GM21737 (cell line): ENCODE measurements around the gene DHX8.

Source experiments
- ATAC-seq: cut with Tn5 transposase; IDR thresholded peaks from one replicate; pipeline ENCODE4 v1.9.1; 2021; ENCODE audit warnings: mild to moderate bottlenecking, moderate library complexity; ENCODE audit not compliant: unreplicated experiment

DHX8 gene

DNA sequence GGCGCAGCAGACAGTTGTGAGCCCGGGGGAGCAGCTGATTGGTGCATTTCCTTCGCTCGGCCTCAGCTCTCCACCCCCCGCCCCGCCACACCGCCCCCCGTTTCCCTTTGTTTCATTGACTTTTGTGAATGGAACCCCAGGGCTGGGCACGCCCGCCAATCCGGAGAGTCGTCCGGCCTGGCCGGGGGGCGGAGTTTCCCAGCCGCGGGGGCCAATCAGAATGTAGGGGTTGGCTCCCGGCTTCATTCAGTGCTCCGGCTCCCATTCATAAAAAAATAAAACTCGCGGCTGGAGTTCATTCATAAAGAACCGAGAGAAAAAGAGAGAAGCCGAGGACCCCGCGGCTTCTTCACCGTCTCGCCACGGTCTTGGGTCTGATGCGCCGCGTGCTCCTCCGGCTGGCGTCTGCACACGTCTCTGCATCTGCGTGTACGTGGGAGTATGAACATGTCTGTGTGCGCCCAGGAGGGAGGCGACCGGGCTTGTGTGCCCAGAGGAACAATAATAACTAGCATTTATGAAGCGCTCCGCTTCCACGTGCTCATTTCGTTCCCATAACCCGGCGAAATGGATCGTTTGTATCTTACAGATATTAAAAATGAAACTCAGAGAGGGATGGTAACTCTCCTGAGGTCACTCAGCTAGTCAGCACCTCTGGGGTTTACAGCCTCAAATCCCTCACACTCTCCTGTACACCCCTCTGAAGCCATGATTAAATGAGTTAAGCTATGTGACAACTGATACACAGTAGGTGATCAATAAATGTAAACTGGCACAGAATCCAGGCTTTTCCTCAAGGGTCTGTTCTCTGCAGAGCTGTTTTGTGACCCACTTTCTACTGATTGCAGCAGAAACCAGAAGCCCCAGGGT lies 62.8 kb downstream of the DHX8 start, which contains the start of gene ETV4:
TSS of gene ETV4 (minus strand) at position 22 of the 870 bp plus-strand sequence. CDS start 723 bp downstream, outside the sequence.
- peak; percentile 71 for ATAC-seq

DNA sequence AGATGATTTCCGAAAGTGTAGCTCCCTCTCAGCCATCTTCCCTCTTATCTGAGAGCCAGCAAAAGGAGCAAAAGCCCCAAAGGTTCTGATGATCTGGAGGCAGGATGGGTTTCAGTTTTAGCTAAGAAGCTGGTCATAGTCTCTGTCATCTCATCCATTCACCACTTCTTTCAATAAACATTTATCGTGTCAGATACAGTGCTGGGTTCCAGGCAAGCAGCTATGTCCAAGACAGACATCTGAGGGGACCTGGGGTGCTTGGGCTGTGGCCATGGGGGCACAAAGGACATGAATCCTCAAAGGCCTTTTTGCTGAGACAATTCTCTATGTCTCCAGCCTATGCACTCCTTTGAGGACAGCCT lies 63.4 kb downstream of the DHX8 start:
- ATAC-seq, result no peak

DNA sequence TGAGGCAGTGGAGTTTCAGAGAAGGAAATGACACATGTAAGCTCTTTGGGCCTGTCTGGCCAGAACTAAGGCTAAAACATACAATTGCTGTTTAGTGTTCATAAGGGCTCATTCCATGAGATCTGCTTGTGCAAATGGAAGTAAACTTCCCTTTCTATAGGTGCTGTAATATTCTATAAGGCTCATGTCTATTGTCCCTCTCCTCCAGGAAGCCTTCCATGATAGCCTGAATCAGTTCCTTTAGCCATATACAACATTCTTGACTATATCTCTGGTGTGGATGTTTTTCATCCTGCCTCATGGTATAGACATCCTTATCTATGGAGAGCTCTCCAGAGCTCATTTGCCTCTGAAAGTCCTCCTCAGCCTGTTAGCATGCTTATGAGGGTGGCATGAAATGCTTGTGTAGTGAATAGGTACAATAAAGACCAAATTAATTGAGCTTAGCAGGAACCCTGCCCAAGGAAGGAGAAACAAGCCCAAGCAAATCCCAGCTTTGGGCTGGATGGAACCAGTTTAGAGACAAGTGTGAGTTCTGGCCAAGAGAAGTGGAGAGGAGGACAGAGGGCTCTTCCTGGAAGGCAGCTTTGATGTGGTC lies 64.0 kb downstream of the DHX8 start:
- ATAC-seq, result no peak

DNA sequence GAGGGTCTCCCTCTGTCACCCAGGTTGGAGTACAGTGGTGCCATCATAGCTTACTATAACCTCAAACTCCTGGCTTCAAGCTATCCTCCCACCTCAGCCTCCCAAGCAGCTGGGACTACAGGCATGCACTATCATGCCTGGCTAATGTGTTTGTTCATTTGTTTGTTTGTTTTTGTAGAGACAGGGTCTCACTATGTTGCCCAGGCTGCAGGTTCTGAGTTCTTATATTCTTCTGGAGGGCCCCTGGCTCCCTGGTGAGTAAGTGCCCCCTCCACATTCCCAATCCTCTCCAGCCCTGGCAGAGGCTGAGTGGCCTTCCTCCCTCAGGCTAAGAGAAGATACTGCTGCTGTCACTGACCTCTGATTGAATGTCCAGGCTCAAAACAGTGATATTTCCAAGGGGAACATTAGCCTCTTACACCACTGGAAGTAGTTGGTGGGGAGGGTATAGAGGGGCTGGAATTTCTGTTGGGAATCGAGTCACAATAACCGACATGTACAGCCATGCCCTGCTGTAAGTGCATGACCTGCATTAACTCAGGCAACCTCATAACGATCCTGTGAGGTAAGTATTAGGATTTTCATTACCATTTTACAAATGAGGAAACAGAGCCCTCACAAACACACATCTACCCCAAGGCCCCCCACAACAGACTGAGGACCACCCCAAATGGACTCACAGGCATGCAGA lies 65.1 kb downstream of the DHX8 start:
- no peak for ATAC-seq

DNA sequence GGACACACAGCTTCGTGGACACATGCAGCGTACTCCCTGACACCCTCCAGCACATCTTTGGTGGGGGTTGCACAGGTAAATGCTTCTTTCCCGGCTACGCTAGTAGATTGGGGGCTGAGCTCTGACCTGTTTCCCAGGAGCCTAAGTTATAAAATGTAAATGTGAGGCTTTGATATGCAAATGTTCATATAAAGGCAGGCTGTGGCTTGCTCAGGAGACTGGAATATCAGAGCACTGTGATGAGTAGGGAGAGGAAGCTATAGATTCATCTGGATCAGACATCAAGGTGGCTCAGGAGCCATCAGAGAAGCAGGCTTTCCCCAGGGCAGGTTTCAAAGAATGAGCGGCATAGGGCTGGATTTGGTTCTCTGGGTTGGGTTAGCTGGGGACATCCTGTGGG lies 65.7 kb downstream of the DHX8 start:
- ATAC-seq, result no peak

DNA sequence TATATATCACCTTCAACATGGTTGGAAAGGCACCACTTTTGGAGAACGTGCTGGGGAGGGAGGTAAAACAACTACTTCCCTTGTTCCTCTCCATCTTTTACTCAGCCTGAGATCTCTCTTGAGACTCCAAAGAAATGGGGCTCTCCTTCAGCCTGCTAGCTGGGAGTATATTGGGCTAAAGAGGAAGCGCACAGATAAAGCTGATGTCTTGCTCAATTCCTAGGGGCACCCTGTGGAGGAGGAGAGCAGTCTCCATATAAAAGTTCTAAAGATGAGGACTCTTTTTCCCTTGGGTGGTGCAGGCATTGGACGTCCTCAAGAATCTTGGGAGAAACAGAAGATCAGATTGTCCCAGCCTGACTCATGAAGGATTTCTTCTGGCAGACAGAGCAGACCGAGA lies 67.0 kb downstream of the DHX8 start:
- no peak for ATAC-seq

DNA sequence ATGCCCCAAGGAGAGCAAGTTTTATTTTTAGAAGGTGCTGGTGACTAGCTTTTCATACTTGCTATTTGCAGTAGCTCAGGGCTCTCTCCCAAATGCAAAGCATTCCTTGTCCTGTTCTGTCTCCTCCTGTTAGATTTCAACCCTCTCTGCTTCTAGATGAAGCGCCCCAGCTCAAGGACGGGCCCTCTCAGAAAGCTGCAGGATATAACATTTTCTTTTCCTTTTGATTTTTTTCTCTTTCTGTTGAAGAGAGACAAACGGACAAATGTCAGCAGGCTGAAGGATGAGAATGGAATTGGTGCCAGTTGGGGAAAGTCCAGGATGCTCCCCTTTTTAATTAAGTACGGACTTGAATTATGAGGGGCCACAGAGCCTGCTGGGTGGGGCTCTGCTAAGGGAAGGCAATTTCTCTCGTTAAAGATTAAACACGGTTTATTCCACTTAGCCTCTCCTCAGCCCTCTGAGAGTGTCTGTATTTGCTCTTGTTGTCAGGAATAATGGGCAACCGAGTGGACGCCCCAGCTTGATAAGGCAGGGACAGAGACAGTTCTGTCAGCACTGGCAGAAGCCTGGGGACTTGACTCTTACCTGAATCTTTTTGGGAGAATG lies 68.6 kb downstream of the DHX8 start:
- no peak for ATAC-seq

DNA sequence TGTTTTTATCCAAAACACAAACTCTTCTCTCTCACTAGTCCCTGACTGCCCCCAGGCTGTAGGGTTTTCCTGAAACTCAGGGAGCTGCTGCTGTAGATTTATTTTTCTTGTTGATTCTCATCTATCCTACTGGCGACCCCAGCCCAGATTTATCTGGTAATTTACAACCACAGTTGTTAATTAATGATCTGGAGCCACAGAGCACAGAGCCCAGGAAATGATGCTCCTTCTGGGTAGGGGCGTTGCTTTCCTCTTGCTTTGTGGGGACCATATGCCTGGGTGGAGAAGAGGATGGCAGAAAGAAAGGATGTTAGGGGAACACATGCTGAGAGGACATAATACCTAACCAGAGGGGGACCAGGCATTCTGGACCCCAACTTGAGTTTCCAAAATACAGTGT lies 69.8 kb downstream of the DHX8 start:
- no peak for ATAC-seq

DNA sequence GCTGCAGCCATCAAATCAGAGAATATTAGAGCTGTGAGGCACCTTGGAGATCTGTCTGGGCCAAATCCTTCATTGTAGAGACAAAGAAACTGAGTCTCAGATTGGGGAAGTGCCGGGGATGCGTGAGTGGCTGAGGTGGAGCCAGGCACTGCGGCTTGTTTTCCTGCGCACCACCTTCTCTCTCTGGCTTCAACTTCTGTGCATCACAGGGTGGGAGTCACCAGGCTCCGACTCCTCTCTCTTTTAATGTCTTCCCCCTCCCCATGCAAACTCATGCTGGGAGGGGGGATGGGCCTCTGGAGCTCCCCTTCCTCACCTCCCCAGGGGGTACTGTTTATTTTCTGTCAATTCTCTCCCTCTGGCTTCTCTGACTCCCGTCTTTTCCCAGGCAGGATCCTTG lies 71.1 kb downstream of the DHX8 start:
- no peak for ATAC-seq

DNA sequence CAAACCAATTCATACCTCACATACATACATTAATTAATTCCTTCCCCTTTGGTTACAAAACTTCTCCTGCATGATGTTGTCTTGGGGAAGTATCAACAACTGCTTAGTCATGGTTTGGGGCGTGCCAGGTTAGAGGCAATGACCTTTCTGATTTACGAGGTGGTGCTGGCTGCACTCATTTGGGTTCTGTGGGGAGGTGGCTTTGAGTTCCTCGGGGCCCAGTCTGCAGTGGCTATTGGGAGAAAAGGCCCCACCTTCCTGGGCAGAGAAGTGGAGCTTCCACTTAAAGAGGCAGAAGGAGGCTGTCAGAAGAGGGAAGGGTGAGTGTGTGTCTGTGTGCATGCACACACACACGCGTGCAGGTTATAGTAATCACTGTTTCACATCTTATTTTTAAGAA lies 72.5 kb downstream of the DHX8 start:
- ATAC-seq, result no peak

DNA sequence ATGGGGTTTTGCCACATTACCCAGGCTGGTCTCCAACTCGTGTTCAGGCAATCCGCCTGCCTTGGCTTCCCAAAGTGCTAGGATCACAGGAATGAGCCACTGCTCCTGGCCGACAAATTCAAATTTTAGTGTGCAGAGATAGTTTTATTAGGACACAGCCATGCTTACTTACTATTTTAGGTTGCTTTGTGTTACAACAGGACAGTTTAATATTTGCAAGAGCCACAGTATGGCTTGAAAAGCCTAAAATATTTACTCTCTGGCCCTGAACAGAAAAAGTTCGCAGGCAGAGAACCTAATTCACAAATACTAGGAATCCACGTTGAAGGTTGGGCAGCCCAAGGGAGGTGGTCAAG lies 75.0 kb downstream of the DHX8 start:
- ATAC-seq, result no peak

DNA sequence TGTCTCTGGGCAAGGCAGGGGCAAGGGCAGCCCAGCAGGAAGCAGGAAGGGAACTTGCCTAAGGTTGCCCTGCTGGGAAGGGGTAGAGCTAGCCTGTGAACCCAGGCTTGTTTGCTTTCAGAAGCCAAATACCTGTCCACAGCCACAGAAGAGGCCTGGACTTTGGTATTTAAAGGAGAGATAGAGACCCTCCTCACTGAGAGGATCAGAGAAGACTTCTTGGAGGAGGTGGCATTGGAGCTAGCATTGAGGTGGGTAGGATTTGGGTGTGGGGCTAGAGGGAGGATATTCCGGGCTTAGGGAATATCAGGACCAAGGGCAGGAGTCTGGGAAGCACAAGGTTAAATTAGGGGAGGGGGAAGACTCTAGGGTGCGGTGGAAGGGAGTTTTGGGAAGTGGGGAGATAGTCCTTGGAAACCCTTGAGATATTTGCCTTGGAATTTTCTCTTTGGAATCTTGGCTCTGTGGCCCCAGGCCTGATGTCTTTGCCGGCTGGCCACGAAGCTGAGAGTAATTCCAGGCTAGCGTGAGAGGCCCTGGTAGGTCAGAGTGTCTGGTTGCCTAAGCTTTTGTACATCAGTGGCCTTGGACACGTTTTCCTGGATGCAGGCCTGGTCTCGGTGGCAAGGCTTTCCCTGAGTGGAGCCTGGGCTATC lies 75.5 kb downstream of the DHX8 start:
- no peak for ATAC-seq

DNA sequence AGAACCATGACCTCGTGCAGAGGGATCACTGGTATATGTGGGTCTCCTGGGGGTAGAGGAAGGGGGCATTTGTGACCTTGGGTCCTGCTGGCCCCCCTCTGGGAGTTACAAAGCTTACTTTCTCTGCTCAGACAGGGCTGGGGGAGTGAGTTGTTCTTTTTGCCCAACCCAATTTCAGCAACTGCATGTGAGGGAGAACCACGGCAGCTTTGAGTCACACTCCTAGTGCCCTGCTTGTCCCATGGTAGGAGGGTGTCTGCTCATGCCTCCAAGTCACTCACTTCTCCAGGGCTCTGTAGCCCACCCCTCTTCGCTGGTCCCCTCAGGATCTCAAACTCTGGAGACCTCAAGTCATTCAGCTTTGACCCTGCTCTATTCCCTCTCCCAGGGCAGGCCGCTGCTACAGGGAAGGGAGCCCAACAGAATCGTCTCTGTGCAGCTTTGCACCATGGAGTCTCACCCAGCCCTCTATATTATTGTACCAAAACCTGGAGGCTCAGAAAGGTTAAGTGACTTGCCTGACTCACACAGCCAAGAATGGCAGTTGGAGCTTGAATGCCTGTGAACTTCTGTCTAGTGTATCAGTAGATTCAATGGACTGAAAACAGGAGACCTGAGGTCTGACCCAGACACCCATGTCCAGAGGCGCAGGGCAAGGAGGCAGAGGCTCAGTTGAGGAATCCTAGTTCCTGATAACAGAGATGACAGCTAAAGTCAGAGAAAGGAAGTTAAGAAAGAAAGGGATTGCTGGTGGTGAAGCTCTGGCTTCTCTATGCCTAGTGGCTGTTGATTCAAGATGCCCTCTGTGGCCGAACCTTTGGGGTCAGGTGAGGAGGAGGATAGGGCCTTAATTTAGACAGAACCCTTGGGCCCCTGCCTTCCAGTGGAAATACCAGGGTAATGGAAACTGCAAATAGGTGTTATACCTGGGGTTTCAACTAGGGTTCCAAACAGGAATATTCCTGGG lies 77.0 kb downstream of the DHX8 start:
- ATAC-seq, result no peak

DNA sequence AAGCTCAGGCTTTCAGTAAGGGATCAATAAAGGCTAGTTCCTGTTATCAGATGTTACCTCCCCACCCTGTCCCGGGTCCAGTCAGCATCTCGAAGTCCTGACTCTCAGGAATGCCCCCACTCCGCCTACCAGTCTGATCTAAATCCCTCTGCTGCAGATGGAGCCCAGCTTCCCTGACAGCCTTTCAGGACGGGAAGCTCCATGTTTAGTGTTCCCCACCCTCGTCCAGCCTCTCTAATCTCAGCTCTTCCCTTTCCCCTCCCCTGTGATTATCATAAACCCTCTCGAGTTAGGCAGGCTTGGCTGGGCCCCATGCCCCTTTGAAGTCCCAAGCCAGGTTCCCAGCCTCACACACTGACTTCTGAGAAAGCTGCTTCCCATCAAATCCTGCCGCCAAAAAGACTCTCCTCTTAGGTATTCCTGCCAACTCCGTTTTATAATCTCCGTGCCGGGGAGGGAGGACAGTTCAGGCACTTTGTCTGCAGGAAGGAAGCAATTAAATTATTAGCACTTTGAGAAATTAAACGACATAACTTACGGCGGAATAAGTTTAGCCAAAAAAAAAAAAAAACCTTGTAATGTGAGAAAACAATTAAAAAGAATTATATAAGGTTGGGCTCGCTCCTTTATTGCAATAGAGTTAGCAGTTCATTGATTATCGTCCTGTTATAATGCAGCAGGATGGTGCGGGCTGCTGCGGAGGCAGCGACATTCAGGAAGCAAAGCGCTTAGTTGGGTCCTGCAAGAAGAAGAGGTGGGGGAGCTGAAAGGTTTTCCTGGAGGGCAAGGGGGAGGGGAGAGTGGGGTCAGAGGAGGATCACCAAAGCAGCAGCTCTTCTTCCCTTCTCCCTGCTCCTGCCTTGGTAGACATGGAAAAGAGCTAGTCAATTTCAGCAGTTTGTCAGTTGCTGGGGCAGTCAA lies 79.2 kb downstream of the DHX8 start:
- no peak for ATAC-seq

DNA sequence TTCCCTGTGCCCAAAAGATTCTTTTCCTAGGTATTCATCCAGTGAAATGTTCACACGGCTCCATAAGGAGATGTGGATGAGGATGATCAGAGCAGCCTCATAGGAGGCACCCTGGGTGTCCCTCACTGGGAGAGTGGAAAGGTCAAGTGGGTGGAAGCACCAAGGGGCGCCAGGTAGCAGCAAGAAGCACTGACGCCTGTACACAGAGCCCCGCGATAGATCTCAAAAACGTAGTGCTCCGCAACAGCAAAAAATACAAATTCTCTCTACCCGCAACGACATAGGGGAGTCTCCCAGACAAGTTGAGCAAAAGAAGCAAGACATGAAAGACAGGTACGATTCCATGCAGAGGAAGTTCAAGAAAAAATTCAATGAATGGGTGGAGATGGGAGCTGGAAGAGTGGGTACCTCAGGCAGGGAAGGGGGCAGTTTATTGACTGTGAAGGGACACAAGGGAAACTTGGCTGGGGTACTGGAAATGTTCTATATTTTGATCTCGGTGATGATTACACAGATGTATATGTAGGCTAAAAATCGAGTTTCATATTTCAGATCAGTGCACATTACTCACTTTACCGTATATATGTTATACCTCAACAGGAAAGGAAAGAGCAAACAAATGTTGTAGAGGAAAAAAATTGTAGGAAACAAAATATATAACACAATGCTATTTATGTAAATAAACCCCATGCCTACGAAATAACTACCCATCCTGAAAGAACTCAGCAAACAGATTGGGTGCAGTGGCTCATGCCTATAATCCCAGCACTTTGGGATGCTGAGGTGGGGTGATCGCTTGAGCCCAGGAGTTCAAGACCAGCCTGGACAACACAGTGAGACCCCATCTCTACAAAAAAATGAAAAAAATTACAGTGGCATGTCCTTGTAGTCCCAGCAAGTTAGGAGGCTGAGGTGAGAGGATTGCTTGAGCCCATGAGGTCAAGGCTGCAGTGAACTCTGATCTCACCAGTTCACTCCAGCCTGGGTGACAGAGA lies 80.1 kb downstream of the DHX8 start:
- no peak for ATAC-seq

DNA sequence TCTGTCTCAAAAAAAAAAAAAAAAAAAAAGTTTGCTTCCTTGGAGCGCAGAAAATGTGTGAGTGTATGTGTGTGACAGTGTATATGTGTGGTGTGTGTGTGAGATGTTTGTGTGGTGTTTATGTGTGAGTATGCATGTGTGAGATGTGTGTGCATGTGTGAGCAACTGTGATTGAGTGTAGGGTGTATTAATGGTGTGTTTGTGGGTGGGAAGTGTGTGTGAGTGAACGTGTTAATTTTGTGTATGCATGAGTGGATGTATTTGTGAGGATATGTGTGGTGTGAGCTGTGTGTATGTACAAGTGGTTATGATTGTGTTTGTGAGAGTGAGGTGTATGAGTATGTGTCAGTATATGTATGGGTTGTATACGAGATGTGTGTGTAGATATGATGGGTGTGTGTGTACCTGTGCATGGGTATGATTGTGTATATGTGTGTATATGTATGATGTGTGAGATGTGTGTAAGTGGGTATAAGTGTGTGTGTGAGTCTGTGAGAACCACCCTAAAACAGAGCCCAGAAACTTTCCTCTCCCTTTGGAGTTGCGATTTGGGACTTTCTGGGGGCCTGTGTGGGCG lies 84.8 kb downstream of the DHX8 start:
- ATAC-seq, result no peak

DNA sequence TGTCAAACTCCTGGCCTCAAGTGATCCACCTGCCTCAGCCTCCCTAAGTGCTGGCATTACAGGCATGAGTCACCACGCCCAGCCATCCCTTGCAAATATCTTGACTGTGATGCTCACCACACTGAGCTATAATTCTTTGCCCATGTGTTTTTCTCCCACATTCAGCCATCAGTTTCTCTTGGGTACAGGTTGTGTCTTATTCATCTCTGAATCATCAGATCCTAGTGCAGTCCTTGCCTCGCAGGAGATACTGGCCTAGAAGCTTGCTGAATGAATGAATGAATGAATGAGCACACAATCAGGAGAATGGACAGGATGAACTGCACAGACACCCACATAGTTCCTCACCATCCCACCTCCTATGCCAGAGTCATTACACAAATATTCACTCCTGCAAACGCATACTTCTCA lies 86.7 kb downstream of the DHX8 start:
- ATAC-seq, result no peak
